Osteocyte (in vitro differentiated cells): ENCODE results near the gene NKAP. TPM values are rescaled to one million over a fixed set of nuclear protein-coding genes. Genes with fewer than 3 reads are reported as not detected.

Experiments
- DNase-seq: peaks from one replicate; pipeline ENCODE4 v3.0.0; 2021; ENCODE audit warnings: mixed read lengths; ENCODE audit not compliant: unreplicated experiment; ENCODE audit errors: extremely low spot score
- H3K27ac Mint-ChIP-seq: one replicate; pipeline ENCODE4 v1.8.0; 2021; ENCODE audit warnings: mild to moderate bottlenecking, mixed read lengths; ENCODE audit not compliant: unreplicated experiment
- H3K27me3 Mint-ChIP-seq: one replicate; pipeline ENCODE4 v1.8.0; 2021; ENCODE audit warnings: mixed read lengths; ENCODE audit not compliant: unreplicated experiment
- H3K36me3 Mint-ChIP-seq: one replicate; pipeline ENCODE4 v1.8.0; 2021; ENCODE audit warnings: mixed read lengths; ENCODE audit not compliant: unreplicated experiment
- H3K4me1 Mint-ChIP-seq: one replicate; pipeline ENCODE4 v1.8.0; 2021; ENCODE audit warnings: mixed read lengths; ENCODE audit not compliant: unreplicated experiment
- H3K4me3 Mint-ChIP-seq: one replicate; pipeline ENCODE4 v1.8.0; 2021; ENCODE audit warnings: mild to moderate bottlenecking, moderate library complexity, mixed read lengths; ENCODE audit not compliant: unreplicated experiment
- H3K9me3 Mint-ChIP-seq: one replicate; pipeline ENCODE4 v1.8.0; 2021; ENCODE audit warnings: mixed read lengths; ENCODE audit not compliant: unreplicated experiment
- total RNA-seq: library from RNA; stranded (reverse); gene quantifications from 2 replicates; pipeline ENCODE4 v1.2.1, GENCODE V29; 2021
- TF ChIP-seq, protein P1 (sequence below): fragments of 200-600 bp; sonication (generic); IDR thresholded peaks from 2 replicates; pipeline ENCODE4 v1.5.0; 2021; ENCODE audit warnings: antibody characterized with exemption, mild to moderate bottlenecking, moderate library complexity

NKAP gene
- total RNA-seq, 1 donor from 2014 or later: 9.7 TPM

DNA sequence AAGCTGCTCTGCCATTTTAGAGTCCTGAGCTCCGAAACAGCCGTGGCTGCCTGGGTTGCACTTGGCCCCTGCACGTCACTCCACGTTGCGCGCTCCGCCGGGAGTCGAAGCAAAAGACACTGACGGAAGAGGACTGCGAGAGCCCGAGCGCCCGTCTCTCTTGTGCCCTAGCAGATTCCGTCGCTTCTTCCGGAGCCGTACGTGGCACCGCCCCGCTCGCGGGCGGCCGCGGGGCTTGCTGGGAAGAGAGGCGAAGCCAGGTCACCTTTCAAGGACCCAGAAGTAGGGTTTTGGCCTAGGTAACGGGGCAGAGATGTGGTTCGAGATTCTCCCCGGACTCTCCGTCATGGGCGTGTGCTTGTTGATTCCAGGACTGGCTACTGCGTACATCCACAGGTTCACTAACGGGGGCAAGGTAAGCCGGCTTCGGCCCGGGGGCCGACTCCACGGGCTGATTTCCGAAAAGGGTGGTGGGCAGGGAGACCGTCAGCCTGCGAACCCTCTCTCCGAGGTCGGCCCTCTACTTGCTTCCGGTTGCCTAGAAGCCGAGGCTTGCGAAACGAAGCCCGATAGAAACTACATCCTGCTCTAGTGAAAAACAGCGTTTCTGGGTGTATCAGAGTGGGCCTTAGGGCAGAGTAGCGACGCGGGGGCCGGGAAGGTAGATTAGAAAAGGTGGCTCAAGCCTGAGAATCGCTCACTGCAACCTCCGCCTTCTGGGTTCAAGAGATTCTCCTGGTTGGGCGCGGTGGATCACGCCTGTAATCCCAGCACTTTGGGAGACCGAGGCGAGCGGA lies 71.8 kb downstream of the NKAP start, which contains the start of the genes NDUFA1 and RNF113A:
Gene NDUFA1 (plus strand): TSS at position 234 of the 797 bp plus-strand sequence. CDS start 80 bp downstream, at position 314.
Gene RNF113A (minus strand): TSS at position 135 of the 797 bp plus-strand sequence. CDS start 120 bp downstream, at position 15.
- H3K9me3 Mint-ChIP-seq: no peaks in the 10 kb centered on the region
- H3K36me3 Mint-ChIP-seq: peaks cover 6% of the 10 kb centered on the region
- H3K4me3 Mint-ChIP-seq: peak within 1 kb of the TSS; percentile 97
- no peaks in the 10 kb centered on the region for H3K27me3 Mint-ChIP-seq
- peaks cover 18% of the 10 kb centered on the region for H3K4me1 Mint-ChIP-seq
- TF ChIP-seq, protein P1, sequence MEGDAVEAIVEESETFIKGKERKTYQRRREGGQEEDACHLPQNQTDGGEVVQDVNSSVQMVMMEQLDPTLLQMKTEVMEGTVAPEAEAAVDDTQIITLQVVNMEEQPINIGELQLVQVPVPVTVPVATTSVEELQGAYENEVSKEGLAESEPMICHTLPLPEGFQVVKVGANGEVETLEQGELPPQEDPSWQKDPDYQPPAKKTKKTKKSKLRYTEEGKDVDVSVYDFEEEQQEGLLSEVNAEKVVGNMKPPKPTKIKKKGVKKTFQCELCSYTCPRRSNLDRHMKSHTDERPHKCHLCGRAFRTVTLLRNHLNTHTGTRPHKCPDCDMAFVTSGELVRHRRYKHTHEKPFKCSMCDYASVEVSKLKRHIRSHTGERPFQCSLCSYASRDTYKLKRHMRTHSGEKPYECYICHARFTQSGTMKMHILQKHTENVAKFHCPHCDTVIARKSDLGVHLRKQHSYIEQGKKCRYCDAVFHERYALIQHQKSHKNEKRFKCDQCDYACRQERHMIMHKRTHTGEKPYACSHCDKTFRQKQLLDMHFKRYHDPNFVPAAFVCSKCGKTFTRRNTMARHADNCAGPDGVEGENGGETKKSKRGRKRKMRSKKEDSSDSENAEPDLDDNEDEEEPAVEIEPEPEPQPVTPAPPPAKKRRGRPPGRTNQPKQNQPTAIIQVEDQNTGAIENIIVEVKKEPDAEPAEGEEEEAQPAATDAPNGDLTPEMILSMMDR: no peak
- peak; percentile 92 for DNase-seq
- H3K27ac Mint-ChIP-seq: peak within 1 kb of the TSS; percentile 96

- H3K4me1 Mint-ChIP-seq: peaks cover 18% of the 10 kb centered on the region
- TF ChIP-seq, protein P1: no peak
- H3K27me3 Mint-ChIP-seq: no peaks in the 10 kb centered on the region
- no peak for DNase-seq
- peak overlapping the region; percentile 96 for H3K27ac Mint-ChIP-seq
- no peaks in the 10 kb centered on the region for H3K9me3 Mint-ChIP-seq
- peaks cover 6% of the 10 kb centered on the region for H3K36me3 Mint-ChIP-seq
- H3K4me3 Mint-ChIP-seq: peak overlapping the region; percentile 97
These were observed 72.3 kb downstream of the NKAP start for GRCh38 chrX:119871245-119871598.

Other genes starting within 250 kb of the NKAP start
- gene SOWAHD, start 185.2 kb downstream of the NKAP start, total RNA-seq: 1.1 and 1.5 TPM in 2 replicates
- 1,616 and 1,617 TPM in 2 replicates for gene RPL39, start 152.1 kb downstream of the NKAP start, total RNA-seq
- 8.3 and 12.4 TPM in 2 replicates for gene UPF3B, start 90.8 kb downstream of the NKAP start, total RNA-seq
- gene RNF113A, start 72.0 kb downstream of the NKAP start, total RNA-seq: 13.3 and 13.5 TPM in 2 replicates
- gene NDUFA1, start 71.9 kb downstream of the NKAP start, total RNA-seq: 85.4 and 87.8 TPM in 2 replicates
- not detected in 2 replicates for gene AKAP14, start 47.9 kb downstream of the NKAP start, total RNA-seq
- gene RHOXF2B, start 133.9 kb upstream of the NKAP start, total RNA-seq: not detected in 2 replicates
- gene RHOXF1, start 172.2 kb upstream of the NKAP start, total RNA-seq: not detected in 2 replicates
- not detected in 2 replicates for gene RHOXF2, start 214.9 kb upstream of the NKAP start, total RNA-seq